ENCODE results near the gene CBX8. TPM values are rescaled to one million over a fixed set of nuclear protein-coding genes. Genes with fewer than 3 reads are reported as not detected.
A peak's percentile ranks its signal among the peaks of the same experiment; 100 is the strongest.

CBX8 gene
- total and polyA plus RNA-seq, 2 experiments from 2014 or later = 6.5 to 8.6 TPM

- Histone ChIP-seq H3K9me3 (ENCODE audit: low read depth) (no peaks in the 10 kb centered on the region), H3K4me3 (no peak overlapping the region), H2AFZ (peak overlapping the region; percentile 50), H3K27ac (peak overlapping the region; percentile 85), H3K4me1 (ENCODE audit: insufficient read depth) (peaks cover 74% of the 10 kb centered on the region), H3K36me3 (replicated peaks; ENCODE audit: insufficient read depth, low read depth) (no peaks in the 10 kb centered on the region), H3K79me2 (peaks cover 29% of the 10 kb centered on the region), H4K20me1 (ENCODE audit: insufficient read depth, poor library complexity, severe bottlenecking) (peaks cover 32% of the 10 kb centered on the region), H3K4me2 (peak overlapping the region; percentile 100), H3K9me2 (replicated peaks; ENCODE audit: insufficient read depth) (no peaks in the 10 kb centered on the region), H3K27me3 (peaks cover 37% of the 10 kb centered on the region)
- WGBS (ENCODE audit: low lambda C conversion rate, missing lambda C conversion rate) = 5% methylated on average over 39 of the region's 74 CpGs
- peak; percentile 30 for TF ChIP-seq CTCF (IDR thresholded peaks at IDR 0.05; ENCODE audit: poor library complexity)
- no peak for TF ChIP-seq EZH2 (IDR thresholded peaks at IDR 0.05; ENCODE audit: borderline replicate concordance)
- peak; percentile 0 for TF ChIP-seq EZH2phosphoT487 (IDR thresholded peaks at IDR 0.05; ENCODE audit: low read depth, severe bottlenecking, unreplicated experiment)
- DNase-seq (ENCODE audit: low spot score) = peak; percentile 78
These were observed 43.6 kb upstream of the CBX8 start for GRCh38 chr17:79840269-79840988.

GRCh38 chr17:79839356-79840268 is 42.7 kb upstream of the CBX8 start, which contains the start of gene CBX4:
Gene CBX4, minus strand, starts transcription at chr17:79839440. Its CDS starts 189 bp downstream, at chr17:79839251.
- TF ChIP-seq CTCF (IDR thresholded peaks at IDR 0.05; ENCODE audit: poor library complexity) = peak; percentile 67
- TF ChIP-seq EZH2 (IDR thresholded peaks at IDR 0.05; ENCODE audit: borderline replicate concordance) = no peak
- peak; percentile 34 for TF ChIP-seq EZH2phosphoT487 (IDR thresholded peaks at IDR 0.05; ENCODE audit: low read depth, severe bottlenecking, unreplicated experiment)
- H4K20me1 ChIP-seq (ENCODE audit: insufficient read depth, poor library complexity, severe bottlenecking) = peaks cover 38% of the 10 kb centered on the region
- DNase-seq (ENCODE audit: low spot score) = peak; percentile 98
- H3K4me3 ChIP-seq = peak within 1 kb of the TSS; percentile 85
- no peaks in the 10 kb centered on the region for H3K9me3 ChIP-seq (ENCODE audit: low read depth)
- H3K27ac ChIP-seq = peak within 1 kb of the TSS; percentile 99
- WGBS (ENCODE audit: low lambda C conversion rate, missing lambda C conversion rate) = 5% methylated on average over 49 of the region's 103 CpGs
- peaks cover 66% of the 10 kb centered on the region for H3K4me1 ChIP-seq (ENCODE audit: insufficient read depth)
- no peaks in the 10 kb centered on the region for H3K9me2 ChIP-seq (replicated peaks; ENCODE audit: insufficient read depth)
- H3K36me3 ChIP-seq (replicated peaks; ENCODE audit: insufficient read depth, low read depth) = no peaks in the 10 kb centered on the region
- peaks cover 37% of the 10 kb centered on the region for H3K27me3 ChIP-seq
- peaks cover 35% of the 10 kb centered on the region for H3K79me2 ChIP-seq
- peak within 1 kb of the TSS; percentile 100 for H3K4me2 ChIP-seq
- H2AFZ ChIP-seq = peak within 1 kb of the TSS; percentile 50

GRCh38 chr17:79838522-79839274 is 41.8 kb upstream of the CBX8 start:
- peak overlapping the region; percentile 1 for H2AFZ ChIP-seq
- peaks cover 37% of the 10 kb centered on the region for H3K27me3 ChIP-seq
- peak overlapping the region; percentile 99 for H3K27ac ChIP-seq
- H3K79me2 ChIP-seq = peaks cover 40% of the 10 kb centered on the region
- H4K20me1 ChIP-seq (ENCODE audit: insufficient read depth, poor library complexity, severe bottlenecking) = peaks cover 48% of the 10 kb centered on the region
- H3K9me3 ChIP-seq (ENCODE audit: low read depth) = no peaks in the 10 kb centered on the region
- no peaks in the 10 kb centered on the region for H3K36me3 ChIP-seq (replicated peaks; ENCODE audit: insufficient read depth, low read depth)
- H3K4me2 ChIP-seq = peak overlapping the region; percentile 97
- H3K4me1 ChIP-seq (ENCODE audit: insufficient read depth) = peaks cover 57% of the 10 kb centered on the region
- H3K9me2 ChIP-seq (replicated peaks; ENCODE audit: insufficient read depth) = no peaks in the 10 kb centered on the region
- DNase-seq (ENCODE audit: low spot score) = peak; percentile 79
- under 1% methylated on average over 38 of the region's 67 CpGs for WGBS (ENCODE audit: low lambda C conversion rate, missing lambda C conversion rate)
- TF ChIP-seq EZH2 (IDR thresholded peaks at IDR 0.05; ENCODE audit: borderline replicate concordance) = no peak
- TF ChIP-seq EZH2phosphoT487 (IDR thresholded peaks at IDR 0.05; ENCODE audit: low read depth, severe bottlenecking, unreplicated experiment) = no peak
- no peak for TF ChIP-seq CTCF (IDR thresholded peaks at IDR 0.05; ENCODE audit: poor library complexity)
- H3K4me3 ChIP-seq = peak overlapping the region; percentile 85
